HL-60 (cell line): ENCODE measurements around the gene GPHN.

Experiments used
- DNase-seq, 2 experiments: peaks; one replicate each; pipeline ENCODE4 v3.0.0-alpha.2; 2010 to 2020; ENCODE audit warnings: low read depth in 1 of 2, low spot score in 1 of 2
- H3K27ac ChIP-seq: fragments of 250-450 bp; sonication (Bioruptor Pico); replicated peaks from 2 replicates; pipeline ENCODE4 v1.5.1; 2020; ENCODE audit warnings: mild to moderate bottlenecking, moderate library complexity
- H3K27me3 ChIP-seq: fragments of 250-450 bp; sonication (Bioruptor Pico); 2 replicates; pipeline ENCODE4 v1.5.1; 2021; ENCODE audit warnings: mild to moderate bottlenecking, moderate library complexity; ENCODE audit not compliant: insufficient read depth, poor library complexity, severe bottlenecking
- H3K4me3 ChIP-seq: replicated peaks from 2 replicates; pipeline ENCODE4 v1.5.1; 2011; ENCODE audit warnings: mild to moderate bottlenecking, control low read depth, low read length; ENCODE audit not compliant: insufficient read depth
- GABPA ChIP-seq: IDR thresholded peaks from 2 replicates; pipeline ENCODE4 v1.6.1; 2012; ENCODE audit warnings: low read depth
- POLR2AphosphoS5 ChIP-seq: IDR thresholded peaks from 2 replicates; pipeline ENCODE4 v1.6.1; 2012; ENCODE audit warnings: low read depth
- SPI1 ChIP-seq: IDR thresholded peaks from 2 replicates; pipeline ENCODE4 v1.6.1; 2012; ENCODE audit warnings: low read depth, mild to moderate bottlenecking, borderline replicate concordance
- TF ChIP-seq, protein P1 (sequence below): IDR thresholded peaks from 2 replicates; pipeline ENCODE4 v1.6.1; 2012; ENCODE audit warnings: low read depth; ENCODE audit not compliant: insufficient replicate concordance
- TF ChIP-seq, protein P2 (sequence below): IDR thresholded peaks from one replicate; pipeline ENCODE4 v1.5.1; 2011; ENCODE audit warnings: low read length, control low read depth, inconsistent platforms; ENCODE audit not compliant: insufficient read depth

GPHN gene

DNA sequence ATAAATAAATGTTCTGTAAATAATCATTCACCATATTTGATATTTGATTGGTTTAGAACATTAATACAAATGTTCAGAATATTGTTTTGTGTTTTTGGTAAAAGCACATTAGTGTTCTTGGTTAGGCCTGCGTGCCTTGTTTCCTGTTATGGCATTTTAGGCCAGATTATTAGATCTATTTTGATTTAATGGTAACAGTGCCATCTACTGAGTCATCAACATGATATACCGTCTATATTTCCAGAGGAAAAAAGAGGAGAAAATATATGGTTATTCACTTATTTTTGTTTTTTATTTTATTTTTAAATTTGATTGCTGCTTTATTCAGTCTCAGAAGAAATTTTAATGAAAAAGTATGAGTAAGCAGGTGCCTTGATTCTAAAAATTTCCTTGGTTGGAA, 60.3 kb downstream of the GPHN start:
- no peak overlapping the region for H3K27ac ChIP-seq
- DNase-seq, result no peak
- H3K4me3 ChIP-seq, result no peak overlapping the region
- H3K27me3 ChIP-seq, result no peaks in the 10 kb centered on the region
- TF ChIP-seq SPI1 (no peak), POLR2AphosphoS5 (no peak), GABPA (no peak)
- TF ChIP-seq, protein P1, sequence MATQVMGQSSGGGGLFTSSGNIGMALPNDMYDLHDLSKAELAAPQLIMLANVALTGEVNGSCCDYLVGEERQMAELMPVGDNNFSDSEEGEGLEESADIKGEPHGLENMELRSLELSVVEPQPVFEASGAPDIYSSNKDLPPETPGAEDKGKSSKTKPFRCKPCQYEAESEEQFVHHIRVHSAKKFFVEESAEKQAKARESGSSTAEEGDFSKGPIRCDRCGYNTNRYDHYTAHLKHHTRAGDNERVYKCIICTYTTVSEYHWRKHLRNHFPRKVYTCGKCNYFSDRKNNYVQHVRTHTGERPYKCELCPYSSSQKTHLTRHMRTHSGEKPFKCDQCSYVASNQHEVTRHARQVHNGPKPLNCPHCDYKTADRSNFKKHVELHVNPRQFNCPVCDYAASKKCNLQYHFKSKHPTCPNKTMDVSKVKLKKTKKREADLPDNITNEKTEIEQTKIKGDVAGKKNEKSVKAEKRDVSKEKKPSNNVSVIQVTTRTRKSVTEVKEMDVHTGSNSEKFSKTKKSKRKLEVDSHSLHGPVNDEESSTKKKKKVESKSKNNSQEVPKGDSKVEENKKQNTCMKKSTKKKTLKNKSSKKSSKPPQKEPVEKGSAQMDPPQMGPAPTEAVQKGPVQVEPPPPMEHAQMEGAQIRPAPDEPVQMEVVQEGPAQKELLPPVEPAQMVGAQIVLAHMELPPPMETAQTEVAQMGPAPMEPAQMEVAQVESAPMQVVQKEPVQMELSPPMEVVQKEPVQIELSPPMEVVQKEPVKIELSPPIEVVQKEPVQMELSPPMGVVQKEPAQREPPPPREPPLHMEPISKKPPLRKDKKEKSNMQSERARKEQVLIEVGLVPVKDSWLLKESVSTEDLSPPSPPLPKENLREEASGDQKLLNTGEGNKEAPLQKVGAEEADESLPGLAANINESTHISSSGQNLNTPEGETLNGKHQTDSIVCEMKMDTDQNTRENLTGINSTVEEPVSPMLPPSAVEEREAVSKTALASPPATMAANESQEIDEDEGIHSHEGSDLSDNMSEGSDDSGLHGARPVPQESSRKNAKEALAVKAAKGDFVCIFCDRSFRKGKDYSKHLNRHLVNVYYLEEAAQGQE, result no peak
- TF ChIP-seq, protein P2, sequence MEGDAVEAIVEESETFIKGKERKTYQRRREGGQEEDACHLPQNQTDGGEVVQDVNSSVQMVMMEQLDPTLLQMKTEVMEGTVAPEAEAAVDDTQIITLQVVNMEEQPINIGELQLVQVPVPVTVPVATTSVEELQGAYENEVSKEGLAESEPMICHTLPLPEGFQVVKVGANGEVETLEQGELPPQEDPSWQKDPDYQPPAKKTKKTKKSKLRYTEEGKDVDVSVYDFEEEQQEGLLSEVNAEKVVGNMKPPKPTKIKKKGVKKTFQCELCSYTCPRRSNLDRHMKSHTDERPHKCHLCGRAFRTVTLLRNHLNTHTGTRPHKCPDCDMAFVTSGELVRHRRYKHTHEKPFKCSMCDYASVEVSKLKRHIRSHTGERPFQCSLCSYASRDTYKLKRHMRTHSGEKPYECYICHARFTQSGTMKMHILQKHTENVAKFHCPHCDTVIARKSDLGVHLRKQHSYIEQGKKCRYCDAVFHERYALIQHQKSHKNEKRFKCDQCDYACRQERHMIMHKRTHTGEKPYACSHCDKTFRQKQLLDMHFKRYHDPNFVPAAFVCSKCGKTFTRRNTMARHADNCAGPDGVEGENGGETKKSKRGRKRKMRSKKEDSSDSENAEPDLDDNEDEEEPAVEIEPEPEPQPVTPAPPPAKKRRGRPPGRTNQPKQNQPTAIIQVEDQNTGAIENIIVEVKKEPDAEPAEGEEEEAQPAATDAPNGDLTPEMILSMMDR, result no peak

DNA sequence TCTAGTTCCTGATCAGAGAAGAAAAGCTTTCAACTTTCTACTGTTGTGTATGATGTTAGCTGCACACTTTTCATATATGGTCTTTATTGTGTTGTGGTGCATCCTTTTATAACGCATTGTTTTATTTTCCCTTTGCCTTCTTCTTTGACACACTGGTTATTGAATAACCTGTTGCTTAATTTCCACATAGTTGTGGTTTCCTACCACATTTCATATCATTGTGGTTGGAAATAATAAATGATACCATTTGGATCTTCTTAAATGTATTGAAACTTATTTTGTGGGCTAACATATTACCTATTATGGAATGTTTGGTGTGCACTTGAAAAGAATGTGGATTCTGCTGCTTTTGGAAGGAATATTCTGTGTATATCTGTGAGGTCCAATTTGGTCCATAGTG, 64.9 kb downstream of the GPHN start:
- DNase-seq, result no peak
- H3K27me3 ChIP-seq, result no peaks in the 10 kb centered on the region
- TF ChIP-seq, protein P2, result no peak
- TF ChIP-seq, protein P1, result no peak
- TF ChIP-seq GABPA (no peak), SPI1 (no peak), POLR2AphosphoS5 (no peak)

DNA sequence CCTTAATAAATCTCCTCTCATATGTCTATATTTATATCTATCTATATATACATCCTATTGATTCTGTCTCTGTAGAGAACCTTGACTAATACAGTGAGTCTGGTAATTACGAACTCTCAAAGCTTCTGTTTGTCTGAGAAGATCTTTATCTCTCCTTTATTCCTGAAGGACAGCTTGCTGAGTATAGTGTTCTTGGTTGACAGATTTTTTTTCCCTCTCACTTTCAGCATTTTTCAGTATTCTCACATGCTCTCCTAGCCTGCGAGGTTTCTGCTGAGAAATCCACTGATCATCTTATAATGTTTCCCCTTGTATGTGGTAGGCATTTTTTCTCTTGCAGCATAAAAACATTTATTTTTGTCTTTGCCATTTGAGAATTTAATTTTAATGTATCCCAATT, 67.1 kb downstream of the GPHN start:
- Histone ChIP-seq H3K27me3 (no peaks in the 10 kb centered on the region), H3K4me3 (no peak overlapping the region), H3K27ac (no peak overlapping the region)
- TF ChIP-seq, protein P2, result no peak
- no peak for TF ChIP-seq GABPA
- TF ChIP-seq, protein P1, result no peak
- TF ChIP-seq POLR2AphosphoS5, result no peak
- no peak for TF ChIP-seq SPI1
- no peak for DNase-seq

More for the DNA sequence above, 64.9 kb downstream of the GPHN start:
- Histone ChIP-seq H3K27ac (no peak overlapping the region), H3K4me3 (no peak overlapping the region)
